Mesodermal cell (in vitro differentiated cells): ENCODE data around the gene NIT1.
A peak's percentile ranks its signal among the peaks of the same experiment; 100 is the strongest.

Experiments used
- H3K27ac ChIP-seq: 2 replicates; pipeline ENCODE4 v1.7.0; 2013; ENCODE audit warnings: mild to moderate bottlenecking, low read depth, low read length, moderate library complexity; ENCODE audit not compliant: severe bottlenecking
- H3K36me3 ChIP-seq: 2 replicates; pipeline ENCODE4 v1.7.1; 2013; ENCODE audit warnings: mild to moderate bottlenecking, low read length, moderate library complexity; ENCODE audit not compliant: control insufficient read depth, insufficient read depth
- H3K4me1 ChIP-seq: one replicate; pipeline ENCODE4 v1.7.1; 2013; ENCODE audit warnings: mild to moderate bottlenecking, low read length; ENCODE audit not compliant: insufficient read depth, control insufficient read depth, poor library complexity, severe bottlenecking
- H3K4me3 ChIP-seq: 2 replicates; pipeline ENCODE4 v1.7.0; 2013; ENCODE audit warnings: low read length, control low read depth, mild to moderate bottlenecking; ENCODE audit not compliant: insufficient read depth, poor library complexity, severe bottlenecking; ENCODE audit errors: extremely low read depth
- H3K9me3 ChIP-seq: 2 replicates; pipeline ENCODE4 v1.7.1; 2013; ENCODE audit warnings: mild to moderate bottlenecking, low read length, moderate library complexity; ENCODE audit not compliant: control insufficient read depth
- WGBS, 2 experiments: methylation state at CpG; one replicate each; pipeline ENCODE4 v1.1.5; 2013; ENCODE audit warnings: missing lambda C conversion rate in 2 of 2; ENCODE audit not compliant: insufficient coverage in 2 of 2; 5-methylcytosine and 5-hydroxymethylcytosine counted together

The NIT1 gene

DNA sequence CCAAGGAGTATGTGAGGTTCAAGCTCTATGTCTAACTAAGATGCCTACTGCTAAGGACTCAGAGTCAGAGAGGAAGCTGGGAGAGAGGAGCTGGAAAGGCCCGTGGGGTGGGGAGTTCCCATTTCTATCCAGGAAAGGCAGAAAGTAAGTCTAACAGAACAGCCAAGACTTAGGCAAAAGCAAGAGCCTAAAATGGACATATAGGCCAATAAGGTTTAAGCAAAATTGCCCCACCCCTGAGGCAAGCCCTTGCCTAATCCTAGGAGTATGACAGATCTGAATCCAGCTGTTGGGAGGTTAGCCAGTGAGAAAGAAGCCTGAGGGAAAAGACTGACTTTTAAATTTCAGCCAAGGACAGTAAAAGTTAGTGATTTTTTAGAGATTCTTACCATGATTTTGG is 21.4 kb upstream of the NIT1 start:
- Histone ChIP-seq H3K9me3 (no peaks in the 10 kb centered on the region), H3K36me3 (peaks cover 24% of the 10 kb centered on the region), H3K4me3 (no peak overlapping the region), H3K4me1 (peaks cover 11% of the 10 kb centered on the region), H3K27ac (no peak overlapping the region)
- 90 to 100% methylated on average over 1 of the region's 1 CpG for WGBS, 2 experiments

DNA sequence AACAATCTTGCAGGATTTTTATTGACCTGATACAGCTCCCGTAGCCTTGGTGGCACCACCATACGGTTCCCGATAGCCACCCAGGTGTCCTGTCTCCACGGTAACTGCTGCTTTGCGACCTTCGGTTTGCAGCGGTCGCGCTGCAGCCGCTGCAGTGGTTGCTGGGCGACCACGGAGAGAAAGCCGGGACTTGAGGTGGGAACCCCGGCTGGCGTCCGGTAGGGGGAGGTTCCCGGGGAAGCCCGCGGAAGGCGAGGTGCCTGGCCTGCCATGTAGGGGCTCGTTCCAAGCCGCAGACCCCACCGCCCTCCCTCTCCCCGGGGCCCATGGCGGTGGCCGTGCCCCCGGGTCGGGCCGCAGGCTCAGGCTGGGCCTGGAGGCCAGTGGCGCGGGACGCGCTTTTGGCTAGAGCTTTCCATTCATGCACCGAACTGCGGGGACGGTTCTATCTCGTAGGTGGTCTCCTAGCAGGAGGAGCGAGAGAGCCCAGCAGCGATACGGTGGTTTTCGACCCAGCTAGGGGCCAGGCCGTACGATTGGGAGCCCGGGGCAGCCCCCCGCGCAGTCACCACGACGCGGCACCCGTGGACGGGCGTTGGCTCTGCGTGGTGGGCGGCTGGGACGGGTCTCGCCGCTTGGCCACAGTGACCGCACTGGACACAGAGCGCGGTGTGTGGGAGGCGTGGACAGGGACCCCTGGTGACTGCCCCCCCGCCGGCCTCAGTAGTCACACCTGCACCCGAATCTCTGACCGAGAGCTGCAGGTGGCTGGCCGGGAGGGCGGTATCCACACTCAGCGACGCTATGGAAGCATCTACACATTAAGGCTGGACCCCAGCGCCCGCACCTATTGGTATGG is 19.5 kb upstream of the NIT1 start, which contains the start of gene KLHDC9:
Gene KLHDC9 (plus strand): TSS at position 152 of the 859 bp plus-strand sequence. CDS start 175 bp downstream, at position 327.
- H3K9me3 ChIP-seq = no peaks in the 10 kb centered on the region
- whole genome bisulfite sequencing, 2 experiments = 9 to 11% methylated on average over 48 to 67 of the region's 71 CpGs
- H3K4me1 ChIP-seq = peaks cover 4% of the 10 kb centered on the region
- H3K36me3 ChIP-seq = peaks cover 38% of the 10 kb centered on the region
- peak within 1 kb of the TSS; percentile 43 for H3K27ac ChIP-seq
- H3K4me3 ChIP-seq = peak within 1 kb of the TSS; percentile 51

DNA sequence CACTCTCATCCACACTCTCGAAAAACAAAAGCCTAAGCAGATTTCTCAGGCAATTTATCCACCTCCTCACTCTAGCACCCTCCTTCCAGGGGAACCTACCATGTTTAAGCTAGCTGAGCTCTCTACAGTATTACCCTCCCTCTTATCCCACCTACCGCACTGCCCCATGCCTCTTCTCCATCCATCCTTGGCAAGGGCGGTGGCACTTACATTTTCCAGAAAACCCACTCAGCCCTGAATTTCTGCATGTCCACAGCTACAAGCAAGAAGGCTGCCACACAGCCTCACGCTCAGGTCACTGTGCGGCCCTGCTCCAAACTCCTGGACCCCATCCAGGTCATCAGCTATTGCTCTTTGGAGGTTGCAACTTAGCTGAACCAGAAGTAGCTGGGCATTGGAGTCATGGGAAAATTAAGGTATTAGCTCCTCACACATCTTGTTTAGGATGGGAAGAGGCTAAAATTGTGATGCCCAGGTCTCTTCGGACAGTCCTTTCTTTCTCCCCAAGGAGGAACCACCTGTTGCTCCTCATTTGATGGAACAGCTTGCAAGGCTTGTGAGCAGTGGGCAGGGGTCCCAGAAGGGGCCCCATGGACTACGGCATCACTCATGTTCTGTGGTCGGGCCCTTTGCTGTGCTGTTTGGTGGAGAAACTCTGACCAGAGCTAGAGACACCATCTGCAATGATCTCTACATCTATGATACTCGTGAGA is 18.7 kb upstream of the NIT1 start:
- H3K9me3 ChIP-seq = no peaks in the 10 kb centered on the region
- H3K36me3 ChIP-seq = peaks cover 38% of the 10 kb centered on the region
- peaks cover 4% of the 10 kb centered on the region for H3K4me1 ChIP-seq
- WGBS, 2 experiments = 92 to 96% methylated on average over 7 to 8 of the region's 9 CpGs
- peak overlapping the region; percentile 51 for H3K4me3 ChIP-seq
- no peak overlapping the region for H3K27ac ChIP-seq

DNA sequence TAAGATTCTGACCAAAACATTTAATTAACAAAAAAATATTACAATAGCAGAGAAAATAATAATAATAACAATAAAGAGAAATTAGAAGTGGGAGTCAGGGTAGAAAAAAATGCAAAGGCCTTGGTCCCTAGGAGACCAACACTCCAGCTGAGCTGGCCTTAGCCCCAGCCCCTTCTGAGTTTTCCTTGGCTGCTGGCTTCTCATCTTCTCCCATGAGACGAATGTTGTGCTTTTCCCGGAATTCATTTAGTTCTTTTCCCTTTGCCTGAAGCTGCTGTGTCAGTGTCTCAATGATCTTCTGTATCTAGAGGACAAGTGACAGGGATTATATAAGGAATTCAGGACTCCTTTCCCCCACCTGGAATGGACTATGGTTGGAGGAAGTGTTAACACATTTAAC is 17.3 kb upstream of the NIT1 start:
- peaks cover 4% of the 10 kb centered on the region for H3K4me1 ChIP-seq
- WGBS, 2 experiments = 80 to 88% methylated on average over 1 to 2 of the region's 2 CpGs

DNA sequence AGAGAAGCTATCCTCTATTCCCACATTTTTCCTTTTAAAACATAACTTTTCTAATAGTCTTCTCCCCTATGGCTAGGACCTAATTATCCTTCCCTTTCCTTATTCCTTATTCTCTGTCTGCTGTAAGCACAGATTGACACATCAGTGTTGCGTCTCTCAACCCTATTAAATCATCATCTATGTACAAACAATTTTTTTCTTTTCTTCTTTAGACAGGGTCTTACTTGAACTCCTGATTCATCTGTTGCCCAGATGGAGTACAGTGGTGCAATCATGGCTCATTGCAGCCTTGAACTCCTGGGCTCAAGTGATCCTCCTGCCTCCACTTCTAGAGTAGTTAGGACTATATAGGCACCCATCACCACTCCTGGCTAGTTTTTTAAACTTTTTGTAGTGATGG is 11.5 kb upstream of the NIT1 start:
- Histone ChIP-seq H3K27ac (no peak overlapping the region), H3K9me3 (no peaks in the 10 kb centered on the region), H3K4me1 (no peaks in the 10 kb centered on the region), H3K4me3 (no peak overlapping the region), H3K36me3 (peaks cover 43% of the 10 kb centered on the region)
- 93 to 100% methylated on average over 1 of the region's 1 CpG for WGBS, 2 experiments

More for the DNA sequence above, 17.3 kb upstream of the NIT1 start:
- Histone ChIP-seq H3K9me3 (no peaks in the 10 kb centered on the region), H3K4me3 (no peak overlapping the region), H3K36me3 (peaks cover 42% of the 10 kb centered on the region), H3K27ac (no peak overlapping the region)

DNA sequence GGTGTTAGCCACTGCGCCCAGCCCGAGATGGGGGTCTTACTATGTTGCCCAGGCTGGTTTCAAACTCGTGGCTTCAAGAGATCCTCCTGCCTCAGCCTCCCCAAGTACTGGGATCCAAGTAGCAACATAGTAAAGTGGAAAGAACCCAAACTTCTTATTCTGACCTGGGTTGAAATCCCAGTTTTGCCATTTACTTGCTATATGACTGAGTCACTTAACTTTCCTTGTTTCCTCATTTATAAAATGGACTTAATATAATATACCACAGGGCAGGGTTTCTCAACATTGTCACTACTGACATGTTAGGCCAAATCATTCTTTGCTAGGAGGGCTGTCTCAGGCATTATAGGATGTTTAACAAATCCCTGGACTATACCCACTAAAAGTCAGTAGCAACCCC is 6.8 kb upstream of the NIT1 start:
- Histone ChIP-seq H3K4me3 (no peak overlapping the region), H3K9me3 (no peaks in the 10 kb centered on the region)
- WGBS, 2 experiments = 96 to 100% methylated on average over 3 of the region's 3 CpGs

DNA sequence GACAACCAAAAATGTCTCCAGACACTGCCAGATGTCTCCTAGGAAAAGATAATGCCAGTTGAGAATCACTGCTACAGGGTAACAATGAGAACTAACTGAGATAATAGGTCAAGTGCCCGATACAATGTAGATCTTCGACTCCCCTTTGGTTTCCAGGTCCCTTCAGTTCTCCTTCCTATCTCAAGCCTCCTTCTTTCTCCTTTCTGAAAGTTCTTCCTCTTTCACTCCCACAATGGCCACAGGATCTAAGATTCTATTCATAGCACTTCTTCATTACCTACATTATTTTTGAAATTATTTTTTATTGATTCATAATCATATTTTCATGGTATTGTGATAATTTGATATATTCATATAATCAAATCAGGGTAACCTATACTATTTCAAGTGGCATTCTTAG is 6.4 kb upstream of the NIT1 start:
- Histone ChIP-seq H3K27ac (no peak overlapping the region), H3K4me1 (peaks cover 7% of the 10 kb centered on the region), H3K9me3 (no peaks in the 10 kb centered on the region), H3K4me3 (no peak overlapping the region), H3K36me3 (peaks cover 41% of the 10 kb centered on the region)
- WGBS, 2 experiments = 92 to 100% methylated on average over 2 of the region's 2 CpGs

More for the DNA sequence above, 6.8 kb upstream of the NIT1 start:
- Histone ChIP-seq H3K27ac (no peak overlapping the region), H3K4me1 (peaks cover 7% of the 10 kb centered on the region), H3K36me3 (peaks cover 40% of the 10 kb centered on the region)

DNA sequence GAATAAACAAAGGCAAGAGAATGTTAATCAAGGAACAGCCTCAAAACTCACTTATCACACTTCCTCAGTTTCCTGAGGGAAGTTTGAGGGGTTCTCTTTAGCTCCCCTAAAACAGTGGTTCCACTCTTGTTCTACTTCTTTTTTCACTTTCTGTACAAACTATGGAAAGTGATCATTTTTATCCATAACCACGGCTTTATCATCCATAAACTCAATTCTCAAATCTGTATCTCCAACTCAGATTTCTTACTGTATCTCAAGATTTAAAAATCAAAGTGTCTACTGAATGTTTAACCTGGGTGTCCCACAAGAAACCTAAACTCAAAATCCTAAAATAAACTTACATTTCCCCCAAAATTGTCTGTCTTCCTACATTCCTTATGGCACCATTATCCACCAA is 4.0 kb upstream of the NIT1 start:
- H3K27ac ChIP-seq = no peak overlapping the region
- no peaks in the 10 kb centered on the region for H3K9me3 ChIP-seq
- no peak overlapping the region for H3K4me3 ChIP-seq
- 100% methylated on average over 1 of the region's 1 CpG for WGBS, 2 experiments
- H3K36me3 ChIP-seq = peaks cover 35% of the 10 kb centered on the region
- peaks cover 10% of the 10 kb centered on the region for H3K4me1 ChIP-seq

DNA sequence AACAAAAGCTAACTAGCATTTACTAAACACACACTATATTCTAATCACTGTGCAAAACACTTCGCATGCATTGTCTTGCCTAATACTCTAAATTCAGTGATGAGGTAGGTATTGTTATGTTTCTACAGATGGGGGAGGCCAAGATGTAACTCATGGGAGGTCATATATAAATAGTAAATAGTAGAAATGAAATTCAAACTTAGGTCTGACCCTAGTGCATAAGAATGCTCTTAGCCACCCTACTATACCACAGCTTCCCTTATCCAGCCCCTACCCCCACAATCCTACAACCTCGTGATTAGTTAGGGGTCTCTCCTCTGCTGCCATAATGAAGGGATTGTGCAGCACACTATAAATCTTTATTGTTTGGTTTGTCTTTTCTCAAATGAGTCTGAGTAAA is 3.3 kb upstream of the NIT1 start:
- Histone ChIP-seq H3K4me3 (no peak overlapping the region), H3K36me3 (peaks cover 36% of the 10 kb centered on the region), H3K4me1 (peaks cover 17% of the 10 kb centered on the region), H3K9me3 (no peaks in the 10 kb centered on the region), H3K27ac (no peak overlapping the region)
- WGBS, 2 experiments = no CpG with 5 or more reads among the region's 2 CpGs

DNA sequence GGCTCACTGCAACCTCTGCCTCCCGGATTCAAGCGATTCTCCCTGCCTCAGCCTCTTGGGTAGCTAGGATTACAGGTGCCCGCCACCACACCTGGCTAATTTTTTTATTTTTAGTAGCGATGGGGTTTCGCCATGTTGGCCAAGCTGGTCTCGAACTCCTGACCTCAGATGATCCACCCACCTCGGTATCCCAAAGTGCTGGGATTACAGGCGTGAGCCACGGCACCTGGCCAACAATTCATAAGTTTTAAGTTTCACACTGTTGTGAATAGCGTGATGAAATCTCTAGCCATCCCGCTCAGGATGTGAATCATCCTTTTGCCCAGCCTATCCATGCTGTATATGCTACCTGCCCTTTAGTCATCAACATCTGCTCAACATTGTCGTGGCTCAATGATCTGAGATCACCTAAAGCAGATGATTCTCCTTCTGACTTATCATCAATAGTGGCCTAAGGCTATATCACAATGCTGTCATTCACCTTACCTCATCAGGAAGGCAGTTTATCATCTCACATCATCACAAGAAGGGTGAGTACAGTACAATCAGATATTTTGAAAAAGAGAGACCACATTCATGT is 2.7 kb upstream of the NIT1 start:
- 96 to 98% methylated on average over 12 of the region's 12 CpGs for WGBS, 2 experiments
- Histone ChIP-seq H3K4me1 (peaks cover 22% of the 10 kb centered on the region), H3K4me3 (no peak overlapping the region), H3K36me3 (peaks cover 41% of the 10 kb centered on the region), H3K27ac (no peak overlapping the region), H3K9me3 (no peaks in the 10 kb centered on the region)
